ENCODE data around the gene ZC3H12C.

The ZC3H12C gene

DNA sequence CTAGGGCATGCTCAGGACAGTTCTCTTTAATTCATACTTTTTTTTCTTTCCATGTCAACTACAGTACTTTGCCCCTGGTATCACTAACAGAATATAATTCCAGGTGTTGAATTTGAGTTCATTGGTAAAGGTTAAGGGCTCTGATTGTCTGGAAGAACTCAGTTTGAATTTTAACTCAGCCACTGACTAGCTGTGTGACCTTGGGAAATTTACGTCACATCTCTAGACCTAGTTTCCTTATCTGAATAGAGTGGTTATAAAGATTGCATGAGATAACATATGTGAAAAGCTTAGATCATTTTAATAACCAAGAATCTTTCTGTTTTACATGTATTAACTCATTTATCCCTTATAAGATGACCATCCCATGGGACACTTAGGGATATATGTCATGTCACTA, 15.8 kb upstream of the ZC3H12C start:
- DNase-seq: no peak

DNA sequence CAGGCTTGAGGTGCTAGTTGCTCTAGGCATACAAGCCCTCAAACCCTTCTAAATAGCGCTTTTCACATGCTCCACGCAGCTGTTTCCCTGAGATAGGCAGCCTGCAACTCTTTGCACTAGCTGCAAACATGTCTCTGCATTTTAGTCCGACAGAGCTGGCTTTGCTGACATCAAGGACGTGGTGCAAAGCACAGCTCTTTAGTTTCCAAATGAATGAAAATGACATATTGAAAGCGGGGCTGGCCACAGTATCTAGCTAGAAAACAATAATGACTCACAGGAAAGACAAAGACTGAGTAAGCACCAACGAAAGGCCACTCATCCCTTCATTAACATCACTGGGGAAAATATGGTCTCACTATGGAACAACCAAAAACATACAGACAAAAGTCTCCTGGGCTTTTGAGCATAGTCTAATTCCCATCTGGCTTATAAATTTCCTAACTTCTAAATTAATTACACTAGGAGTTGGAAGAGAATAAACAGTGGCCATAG, 15.3 kb upstream of the ZC3H12C start:
- peak in 1 of 5 donors; percentile 90 for DNase-seq

DNA sequence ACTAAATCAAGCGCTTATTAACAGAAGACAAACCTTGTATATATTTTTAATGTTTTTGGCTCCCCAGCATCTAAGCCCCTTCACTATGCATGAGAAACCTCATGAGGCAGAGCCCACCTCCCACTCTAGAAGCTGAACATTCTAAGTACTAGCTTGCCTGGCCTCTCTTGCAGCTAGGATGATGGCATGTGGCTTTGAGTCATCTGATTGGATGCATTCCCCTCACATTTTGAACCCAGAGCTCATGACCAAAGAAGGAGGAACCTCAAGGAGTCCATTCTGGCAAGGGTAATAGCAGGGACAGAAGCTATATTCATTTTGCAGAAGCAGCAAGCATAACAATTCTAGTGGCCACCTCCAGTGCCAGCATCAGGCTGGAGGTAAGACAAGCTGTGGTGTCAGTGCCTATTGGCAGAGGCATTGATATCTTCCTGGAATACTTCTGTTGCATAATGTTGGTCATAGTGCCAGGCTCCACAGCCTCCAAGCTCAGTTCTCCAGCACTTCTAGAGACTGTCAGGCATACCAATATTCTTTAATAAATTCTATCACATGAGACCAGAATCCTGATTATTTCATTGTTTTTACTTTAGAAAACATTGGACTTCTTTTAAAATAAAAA, 14.2 kb upstream of the ZC3H12C start:
- DNase-seq: no peak

DNA sequence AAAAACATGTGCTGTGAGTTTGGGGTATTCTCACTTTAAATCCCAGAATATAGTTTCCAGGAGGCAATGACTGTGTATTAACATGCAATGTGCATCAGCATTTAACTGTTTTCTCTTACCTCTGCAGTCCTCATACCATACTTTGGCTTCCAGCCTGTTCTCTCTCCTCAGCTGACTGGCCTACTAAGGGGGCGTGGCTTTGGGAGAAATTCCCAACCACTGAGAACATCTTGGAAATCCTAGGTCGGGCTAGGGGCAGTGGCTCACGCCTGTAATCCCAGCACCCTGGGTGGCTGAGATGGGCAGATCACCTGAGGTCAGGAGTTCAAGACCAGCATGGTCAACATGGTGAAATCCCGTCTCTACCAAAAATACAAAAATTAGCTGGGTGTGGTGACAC, 13.5 kb upstream of the ZC3H12C start:
- DNase-seq: no peak

DNA sequence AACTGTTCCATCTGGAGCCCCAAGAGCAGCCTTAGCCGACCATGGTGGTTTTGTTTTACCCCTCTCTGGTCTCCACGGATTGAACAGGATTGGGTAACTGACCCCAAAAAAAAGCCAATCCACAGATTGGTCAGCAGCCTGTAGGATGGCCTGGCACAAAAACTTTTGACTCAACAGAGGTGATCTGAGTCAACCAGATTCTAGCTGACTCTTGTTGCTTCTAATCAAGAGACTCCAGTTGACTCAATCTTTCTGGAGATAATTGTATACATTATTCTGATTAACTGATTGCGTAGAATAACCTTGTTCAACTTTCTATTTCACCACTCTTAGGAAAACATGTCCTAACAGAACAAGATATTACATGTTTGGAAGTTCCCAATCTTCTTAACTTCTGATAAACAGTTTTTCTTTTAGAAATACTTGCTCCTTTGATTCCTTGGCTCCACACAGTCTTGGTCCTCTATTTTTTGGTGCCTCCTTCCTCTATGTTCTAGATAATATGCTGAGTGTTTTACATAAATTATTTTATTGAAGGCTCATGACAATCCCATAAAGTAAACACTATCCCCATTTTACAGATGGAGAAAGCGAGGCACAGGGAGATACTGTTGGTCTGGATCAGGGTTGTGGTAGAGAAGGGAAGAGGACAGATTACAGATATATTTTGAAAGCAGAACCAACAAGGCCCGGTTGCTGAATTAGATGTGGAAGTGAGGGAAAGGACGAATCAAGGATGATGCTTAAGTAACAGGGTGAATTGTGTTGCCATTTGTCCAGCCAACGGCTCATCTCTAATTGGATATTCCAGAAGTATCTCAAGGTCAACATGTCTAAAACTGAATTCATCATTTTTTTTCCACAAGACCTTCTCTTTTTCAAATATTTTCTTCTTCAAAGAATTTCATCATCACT, 11.5 kb upstream of the ZC3H12C start:
- peak in 1 of 5 donors; percentile 30 for DNase-seq

DNA sequence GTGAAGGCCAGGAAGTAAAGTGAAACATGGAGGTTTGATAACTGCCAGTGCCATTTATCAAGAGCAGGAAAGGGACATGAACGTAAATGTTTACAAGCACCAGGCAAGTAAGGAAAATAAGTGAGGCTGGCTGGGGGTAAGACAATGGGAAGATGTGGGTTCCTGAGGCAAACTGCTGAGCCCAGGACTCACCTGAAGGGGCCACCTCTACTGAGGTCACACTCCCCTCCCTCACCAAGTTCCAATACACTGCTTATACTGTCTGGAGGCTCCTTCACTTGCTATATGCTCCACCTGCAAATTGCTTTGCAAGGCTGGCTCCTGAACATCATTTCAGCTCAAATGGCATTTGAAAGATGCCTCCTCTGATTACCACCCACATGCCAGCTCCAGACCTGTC, 10.3 kb upstream of the ZC3H12C start:
- no peak for DNase-seq

DNA sequence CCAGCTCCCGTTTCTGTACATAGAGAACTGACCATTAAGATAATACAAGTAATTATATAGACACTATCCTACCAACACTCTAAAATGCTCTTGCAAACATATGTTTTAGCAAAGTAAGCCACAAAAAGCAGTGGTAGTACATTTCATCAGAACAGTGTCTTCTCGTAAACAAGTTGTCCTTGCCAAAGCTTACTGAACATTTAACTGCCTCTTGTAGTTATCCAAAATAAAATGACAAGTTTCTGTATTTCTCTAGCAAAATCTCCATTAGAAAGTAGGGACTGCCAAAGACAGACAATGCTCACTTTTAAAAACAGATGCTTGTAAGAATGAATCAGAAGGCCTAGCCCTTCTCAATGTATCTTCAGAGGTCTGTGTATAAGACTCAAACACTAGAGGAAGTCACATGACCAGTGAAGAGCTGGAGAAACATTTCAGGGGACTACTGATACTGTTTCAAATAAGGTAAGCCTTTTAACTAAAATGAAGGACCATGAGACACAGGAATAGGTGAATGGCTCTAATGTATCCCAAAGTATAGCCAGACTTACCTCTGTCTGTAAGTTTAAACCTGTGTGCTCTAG, 7.8 kb upstream of the ZC3H12C start:
- DNase-seq: no peak

DNA sequence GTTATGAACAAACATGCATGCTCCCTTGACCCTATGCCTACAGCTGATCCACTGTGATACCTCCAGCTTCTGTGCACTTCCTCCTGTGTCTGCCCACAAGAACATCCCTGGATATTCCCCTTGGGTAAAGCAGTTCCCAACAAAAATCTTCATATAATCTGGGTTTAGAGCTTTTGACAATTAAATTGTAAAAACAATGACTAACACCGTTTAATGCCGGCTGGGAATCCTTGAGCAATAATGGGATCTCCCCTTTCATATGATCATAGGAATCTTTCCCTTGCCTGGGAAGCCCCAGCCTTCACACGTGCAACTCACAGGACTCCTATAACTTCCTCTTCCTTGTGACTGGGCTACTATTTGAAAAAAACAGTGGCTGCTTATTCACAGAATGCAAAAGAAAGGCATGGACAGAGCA, 6.3 kb upstream of the ZC3H12C start:
- no peak for DNase-seq

DNA sequence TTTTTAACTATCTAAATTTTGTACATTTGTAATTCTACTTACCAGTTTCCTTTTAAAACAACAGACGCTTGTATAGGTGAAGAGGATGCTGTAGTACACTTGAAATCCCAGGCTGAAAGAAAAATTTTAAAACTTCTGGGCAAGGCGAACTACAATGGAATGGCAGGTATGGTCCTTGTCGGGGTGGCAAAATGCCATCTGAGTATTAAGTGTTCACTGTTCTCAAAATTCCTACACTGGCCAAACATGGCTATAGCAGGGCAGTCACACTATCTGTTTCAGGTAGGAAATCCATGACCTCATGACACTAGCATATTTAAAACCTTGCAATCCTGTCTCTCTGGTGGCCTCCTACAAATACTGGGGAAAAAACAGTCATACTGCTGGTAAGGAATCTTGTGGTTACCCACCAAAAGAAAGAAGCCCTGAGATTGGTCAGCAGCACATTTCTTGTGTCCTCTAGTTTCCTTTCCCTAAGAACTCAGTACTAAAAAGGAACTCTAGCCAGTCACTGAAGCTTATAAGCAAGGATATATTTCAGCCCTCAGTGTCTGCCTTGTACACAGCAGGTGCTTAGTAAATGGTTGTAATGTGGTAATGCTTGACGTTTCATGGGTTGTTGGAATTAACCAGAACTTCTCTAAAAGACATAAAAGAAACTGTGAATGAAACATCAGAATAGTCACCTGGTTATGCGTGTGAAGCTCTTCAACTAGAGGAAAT, 5.2 kb upstream of the ZC3H12C start:
- DNase-seq: no peak

DNA sequence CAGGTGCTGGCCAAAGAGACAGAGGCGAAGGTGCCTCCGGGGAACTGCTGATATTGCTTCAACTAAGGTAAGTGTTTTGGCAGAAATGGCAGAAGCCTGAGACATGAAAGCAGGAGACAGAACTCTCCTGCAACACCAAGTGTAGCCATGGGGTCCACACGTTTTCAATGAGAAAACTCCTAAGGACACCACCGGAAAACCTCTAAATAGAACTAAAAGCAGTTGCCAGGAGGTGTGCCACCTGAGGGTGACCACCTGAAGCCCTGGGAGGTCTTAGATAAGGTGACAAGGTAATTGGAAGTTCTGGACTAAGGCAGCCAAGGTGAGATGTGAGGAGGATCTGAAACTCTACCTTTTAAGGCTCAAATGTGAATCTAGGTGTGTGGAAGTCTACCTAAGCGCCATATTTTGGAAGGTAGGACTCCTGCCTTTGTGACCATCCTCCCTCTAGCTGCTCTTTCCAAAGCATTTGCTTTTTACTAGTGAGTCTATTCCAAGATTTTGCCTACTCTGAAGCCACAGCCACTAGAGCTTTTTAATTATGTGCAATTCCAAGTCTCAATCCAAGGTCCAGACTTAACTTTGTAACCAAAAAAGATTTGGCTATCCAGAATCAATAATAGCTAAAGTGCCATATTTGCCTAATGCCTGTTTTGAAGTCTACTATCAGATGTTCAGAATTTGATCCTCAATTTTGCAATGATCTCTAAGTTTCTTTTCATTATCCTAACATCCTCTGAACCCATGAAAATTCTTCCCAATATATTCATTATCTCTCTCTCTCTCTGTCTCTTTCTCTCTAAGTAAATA, 4.5 kb upstream of the ZC3H12C start:
- no peak for DNase-seq

DNA sequence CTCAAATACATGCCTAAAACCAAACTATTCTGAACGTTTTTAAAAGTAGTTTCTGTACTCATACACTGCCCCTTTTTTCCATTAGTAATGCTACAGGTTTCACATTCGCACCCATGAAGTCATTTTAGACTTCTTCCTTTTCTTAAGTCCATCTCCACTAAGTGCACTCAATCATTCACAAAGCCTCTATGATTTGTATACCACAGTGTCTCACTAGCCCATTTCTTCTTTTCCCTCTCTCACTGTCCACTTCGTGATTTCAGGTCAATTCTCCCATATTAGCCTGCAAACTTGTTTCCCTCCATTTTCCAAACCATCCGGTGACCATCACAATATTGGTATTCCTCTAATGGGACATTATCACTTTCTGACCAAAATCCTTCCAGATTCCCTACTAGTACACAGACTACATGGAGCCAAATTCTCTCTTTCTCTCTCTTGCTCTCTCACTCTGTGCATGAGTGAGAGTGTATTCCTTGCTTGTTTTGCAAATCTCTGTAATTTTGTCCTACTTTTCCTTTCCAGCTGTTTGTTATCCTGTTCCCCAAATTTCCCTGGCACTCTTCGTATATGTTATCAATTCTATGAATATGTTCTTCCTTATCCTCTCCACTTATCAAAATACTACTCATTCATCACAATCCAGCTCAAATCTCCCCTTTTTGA, 3.4 kb upstream of the ZC3H12C start:
- no peak for DNase-seq

DNA sequence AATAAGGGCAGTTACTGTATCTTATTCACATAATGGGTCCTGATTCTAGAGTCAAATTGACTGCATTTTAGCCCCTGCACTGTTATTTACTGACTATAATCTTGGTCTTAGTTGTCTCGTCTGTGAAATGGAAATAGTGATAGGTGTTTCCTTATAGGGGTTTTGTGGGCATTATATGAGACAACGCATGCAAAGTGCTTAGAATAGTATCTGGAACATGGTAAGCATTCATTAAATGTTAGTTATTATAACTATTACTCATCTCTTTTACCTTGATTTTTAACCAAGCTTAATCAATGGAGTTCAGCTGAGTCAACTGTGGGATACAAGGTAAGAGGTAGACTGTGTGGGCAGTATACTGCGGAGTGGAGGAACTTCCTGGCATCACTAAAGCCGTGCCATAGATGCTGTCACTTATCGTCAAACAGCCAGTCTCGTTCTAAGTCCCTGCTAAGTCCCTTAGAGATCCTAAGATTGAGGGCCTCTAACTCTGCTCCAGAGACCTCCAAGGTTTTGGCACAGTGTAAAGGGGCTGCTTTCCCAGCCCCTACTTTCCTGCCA, 2.6 kb upstream of the ZC3H12C start:
- no peak for DNase-seq

DNA sequence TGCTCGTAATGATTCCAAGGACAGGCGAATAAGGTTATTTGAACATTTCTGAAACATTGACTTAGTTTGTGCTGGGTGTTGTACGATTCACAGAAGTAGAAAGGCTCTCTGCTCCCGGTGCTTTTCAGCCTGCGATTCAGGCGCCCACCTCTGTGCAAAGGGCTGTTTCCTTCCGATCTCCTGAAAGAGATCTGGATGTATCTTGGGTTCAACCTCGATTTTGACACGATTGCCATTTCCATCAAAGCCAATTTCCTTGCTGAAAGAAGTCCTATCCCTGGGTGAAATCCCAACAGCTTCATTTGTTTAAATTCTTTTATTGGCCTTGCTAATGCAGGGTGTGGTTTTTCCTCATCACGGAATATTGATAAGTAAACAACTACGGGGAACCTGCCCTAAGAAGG, 1.1 kb upstream of the ZC3H12C start:
- no peak for DNase-seq

DNA sequence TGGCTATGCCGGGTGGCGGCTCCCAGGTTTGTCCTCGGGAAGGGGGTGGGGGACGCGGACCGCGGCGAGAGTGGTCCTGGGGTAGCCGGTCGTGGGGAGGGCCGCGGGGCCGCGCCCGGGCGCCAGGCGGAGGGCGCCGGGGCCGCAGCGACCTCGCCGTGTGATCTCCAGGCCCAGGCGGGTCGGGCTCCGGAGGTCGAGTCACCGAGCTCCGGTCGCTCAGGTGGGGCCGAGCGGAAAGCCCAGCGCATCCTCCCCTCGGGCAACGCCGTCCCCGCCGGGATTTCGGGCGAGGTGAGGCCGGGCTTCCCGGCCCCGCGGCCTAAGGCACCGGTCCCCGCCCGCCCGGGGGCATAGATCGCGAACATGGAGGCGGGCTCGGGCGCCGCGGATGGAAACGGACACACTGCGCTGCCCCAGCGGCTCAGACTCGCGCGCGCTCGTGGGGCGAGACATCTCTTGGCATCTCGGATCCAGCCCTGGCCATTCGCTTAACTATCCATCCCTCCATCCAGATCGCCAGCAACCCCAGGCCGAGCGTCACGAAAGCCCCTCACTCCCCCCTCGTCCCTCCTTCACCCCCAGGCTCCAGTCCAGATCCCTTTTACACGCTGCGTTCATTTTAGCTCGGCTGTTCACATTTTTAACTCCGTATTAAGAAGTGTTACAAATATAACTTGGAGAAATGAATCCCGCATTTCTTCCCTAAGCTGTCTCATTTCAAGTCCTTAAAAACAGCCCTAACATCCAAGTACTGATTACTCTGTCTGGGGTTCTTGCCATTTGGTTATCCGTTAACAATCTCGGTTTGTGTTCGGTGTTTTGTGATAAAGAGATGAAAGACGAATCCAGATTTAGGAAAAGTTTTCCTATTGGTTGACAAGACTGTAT, 460 bp downstream of the ZC3H12C start:
- DNase-seq: no peak

DNA sequence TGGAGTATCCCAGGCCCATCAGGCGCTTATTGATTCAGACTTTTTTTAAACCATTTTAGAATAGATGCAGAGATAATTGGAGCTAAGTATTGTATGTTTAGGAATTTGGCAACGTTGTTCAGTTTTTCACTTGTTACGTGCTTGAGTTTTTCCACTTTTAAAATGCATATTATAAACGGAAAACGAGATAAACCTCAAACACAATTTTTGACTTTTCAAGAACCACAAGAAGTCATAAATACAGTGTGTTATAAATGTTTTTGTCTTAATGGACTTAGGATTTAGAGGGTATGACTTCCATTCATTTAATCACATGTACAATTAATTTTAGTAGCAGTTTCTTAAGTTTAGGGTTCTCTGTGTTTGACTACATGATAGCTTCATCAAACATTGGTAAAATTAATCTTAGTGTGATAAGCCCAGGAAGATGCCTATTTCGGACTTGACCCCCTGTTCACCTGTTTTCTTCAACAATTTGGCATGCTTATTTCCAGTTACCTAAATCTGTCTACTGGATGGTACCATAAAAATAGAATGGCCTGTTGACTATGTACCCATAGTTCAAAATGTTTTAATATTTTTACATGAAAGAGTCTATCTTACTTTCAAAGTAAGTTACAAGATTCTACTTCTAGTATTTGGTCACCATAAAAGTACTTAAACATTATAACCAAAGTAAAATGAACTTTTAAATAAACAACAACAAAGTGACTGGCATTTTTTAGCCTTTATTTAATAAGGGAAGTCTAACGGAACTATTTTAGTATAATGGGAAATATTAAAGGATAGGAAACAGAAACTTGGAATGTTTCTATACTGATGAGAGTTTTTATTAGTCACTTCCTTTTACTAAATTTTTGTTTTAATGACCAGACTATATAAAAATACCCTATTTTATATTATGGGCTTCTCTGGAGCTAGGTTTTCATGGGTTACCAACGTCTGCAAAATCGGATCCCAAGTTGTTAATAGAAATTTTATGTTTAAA, 1.4 kb downstream of the ZC3H12C start:
- no peak for DNase-seq

DNA sequence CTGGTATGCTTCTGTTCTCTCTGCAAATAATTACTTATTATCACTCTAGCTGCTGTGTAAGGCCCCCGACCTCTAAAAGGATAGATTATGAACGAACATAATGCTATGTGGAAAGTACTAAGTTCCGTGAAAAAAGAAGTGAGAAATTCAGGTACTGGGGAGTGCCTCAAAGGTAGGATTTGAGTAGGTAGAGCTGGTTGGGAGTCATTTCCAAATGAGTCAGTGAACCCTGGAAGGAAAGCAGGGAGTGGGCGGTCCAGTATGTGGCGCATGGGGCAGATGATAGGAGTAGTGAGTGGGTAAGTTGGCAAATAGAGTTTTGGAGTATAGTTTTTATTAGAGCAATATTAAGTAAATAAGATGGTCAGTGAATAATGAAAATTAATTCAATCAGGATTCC, 2.4 kb downstream of the ZC3H12C start:
- no peak for DNase-seq

DNA sequence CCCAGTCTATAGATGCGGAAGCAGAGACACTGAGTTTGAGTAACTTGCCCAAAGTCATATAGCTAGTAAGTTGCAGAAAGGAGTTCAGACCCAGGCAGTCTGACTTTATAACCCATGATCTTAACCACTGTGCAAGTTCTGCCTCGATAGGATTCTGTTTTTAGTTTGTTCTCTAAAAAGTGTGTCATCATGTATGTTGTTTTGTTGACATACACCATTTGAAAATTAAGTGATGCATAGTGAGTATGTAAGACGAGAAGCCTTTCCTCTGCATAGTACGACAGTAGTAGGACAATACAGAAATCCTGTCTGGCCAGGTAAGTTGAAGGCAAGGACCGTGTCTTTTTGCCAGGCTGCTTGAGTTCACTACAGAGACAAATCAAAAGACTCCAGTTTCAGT, 3.3 kb downstream of the ZC3H12C start:
- no peak for DNase-seq

DNA sequence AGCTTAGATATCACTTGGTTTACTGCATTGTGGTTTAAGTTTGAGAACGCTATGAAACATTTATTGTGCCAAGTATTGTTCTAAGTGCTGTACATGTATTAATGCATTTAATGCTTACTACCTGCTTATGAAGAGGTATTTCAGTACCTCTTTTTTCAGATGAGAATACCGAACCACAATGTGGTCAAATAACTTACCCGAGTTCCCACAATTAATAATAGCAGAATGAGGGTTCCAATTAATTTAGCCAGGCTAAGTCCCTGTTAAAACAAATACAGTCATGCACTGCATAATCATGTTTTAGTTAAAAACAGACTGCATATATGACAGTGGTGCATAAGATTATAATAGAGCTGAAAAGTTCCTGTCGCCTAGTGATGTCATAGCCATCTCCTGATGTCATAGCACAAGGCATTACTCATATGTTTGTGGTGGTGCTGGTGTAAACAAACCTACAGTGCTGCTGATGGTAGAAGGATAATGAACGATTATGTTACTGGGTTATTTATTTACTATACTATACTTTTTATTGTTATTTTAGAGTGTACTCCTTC, 4.3 kb downstream of the ZC3H12C start:
- no peak for DNase-seq

DNA sequence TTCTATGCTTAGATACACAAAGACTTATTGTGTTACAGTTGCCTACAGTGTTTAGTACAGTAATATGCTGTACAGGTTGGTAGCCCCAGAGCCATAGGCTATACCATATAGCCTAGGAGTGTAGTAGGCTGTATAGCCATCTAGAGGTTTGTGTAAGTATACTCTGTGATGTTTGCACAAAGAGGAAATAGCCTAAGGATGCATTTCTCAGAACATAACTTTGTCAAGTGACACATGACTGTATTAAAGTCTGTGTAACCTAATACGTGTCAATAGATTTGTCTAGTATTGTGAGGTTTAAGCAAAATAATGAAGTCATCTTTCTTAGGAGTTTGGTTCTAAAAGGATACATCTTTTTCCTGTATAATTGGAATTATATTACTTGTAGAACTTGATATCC, 5.5 kb downstream of the ZC3H12C start:
- DNase-seq: peak in 1 of 5 donors; percentile 25

All from T-helper 1 cell (primary cell).